HEK293T (cell line): ENCODE results near the gene CNN3.

Experiments
- CTCF ChIA-PET: fragments of 350-600 bp; formaldehyde crosslinking; extraction: SDS; loops from one replicate; lab custom pipeline; 2021; ENCODE audit warnings: antibody characterized with exemption, inconsistent platforms; lab: Yijun Ruan, JAX
- POLR2A ChIA-PET: fragments of 350-600 bp; formaldehyde crosslinking; extraction: SDS; loops from one replicate; lab custom pipeline; 2020; ENCODE audit warnings: antibody characterized with exemption, inconsistent platforms; lab: Yijun Ruan, JAX
- DNase-seq: peaks from one replicate; pipeline ENCODE4 v3.0.0; 2012; ENCODE audit warnings: mixed read lengths; ENCODE audit errors: extremely low spot score
- ARNT ChIP-seq: fragments of 450-650 bp; IDR thresholded peaks from 2 replicates; pipeline ENCODE4 v1.6.1; 2017; ENCODE audit warnings: mild to moderate bottlenecking
- BHLHE40 ChIP-seq: fragments of 450-650 bp; IDR thresholded peaks from 2 replicates; pipeline ENCODE4 v1.6.1; 2016; ENCODE audit warnings: mild to moderate bottlenecking, moderate library complexity, borderline replicate concordance
- CTBP1 ChIP-seq: fragments of 450-650 bp; IDR thresholded peaks from 2 replicates; pipeline ENCODE4 v1.6.1; 2016; ENCODE audit warnings: borderline replicate concordance
- ELF4 ChIP-seq: fragments of 450-650 bp; IDR thresholded peaks from 2 replicates; pipeline ENCODE4 v1.6.1; 2017; ENCODE audit warnings: antibody characterized with exemption
- FOXA1 ChIP-seq: fragments of 450-650 bp; IDR thresholded peaks from 2 replicates; pipeline ENCODE4 v1.6.1; 2016; ENCODE audit warnings: mild to moderate bottlenecking
- FOXK2 ChIP-seq: fragments of 450-650 bp; IDR thresholded peaks from 2 replicates; pipeline ENCODE4 v1.6.1; 2016; ENCODE audit warnings: mild to moderate bottlenecking
- FOXM1 ChIP-seq: fragments of 450-650 bp; IDR thresholded peaks from 2 replicates; pipeline ENCODE4 v1.6.1; 2017; ENCODE audit warnings: mild to moderate bottlenecking, borderline replicate concordance
- HDGF ChIP-seq: fragments of 450-650 bp; IDR thresholded peaks from 2 replicates; pipeline ENCODE4 v1.6.1; 2017; ENCODE audit warnings: antibody characterized with exemption, borderline replicate concordance
- L3MBTL2 ChIP-seq: fragments of 450-650 bp; conservative IDR thresholded peaks from 2 replicates; pipeline ENCODE4 v1.6.1; 2016; ENCODE audit warnings: mild to moderate bottlenecking
- LEF1 ChIP-seq: fragments of 450-650 bp; IDR thresholded peaks from 2 replicates; pipeline ENCODE4 v1.6.1; 2017; ENCODE audit warnings: mild to moderate bottlenecking, borderline replicate concordance
- NFRKB ChIP-seq: fragments of 450-650 bp; IDR thresholded peaks from 2 replicates; pipeline ENCODE4 v1.6.1; 2016; ENCODE audit warnings: mild to moderate bottlenecking, moderate library complexity
- SP1 ChIP-seq: fragments of 450-650 bp; IDR thresholded peaks from 2 replicates; pipeline ENCODE4 v1.6.1; 2017
- SUZ12 ChIP-seq: fragments of 450-650 bp; IDR thresholded peaks from 2 replicates; pipeline ENCODE4 v1.6.1; 2016; ENCODE audit warnings: mild to moderate bottlenecking
- TARDBP ChIP-seq: fragments of 450-650 bp; IDR thresholded peaks from 2 replicates; pipeline ENCODE4 v1.6.1; 2016
- ZNF384 ChIP-seq: fragments of 450-650 bp; IDR thresholded peaks from 2 replicates; pipeline ENCODE4 v1.6.1; 2016
- TF ChIP-seq, protein P1 (sequence below): fragments of 450-650 bp; IDR thresholded peaks from 2 replicates; pipeline ENCODE4 v1.6.1; 2016

The CNN3 gene

DNA sequence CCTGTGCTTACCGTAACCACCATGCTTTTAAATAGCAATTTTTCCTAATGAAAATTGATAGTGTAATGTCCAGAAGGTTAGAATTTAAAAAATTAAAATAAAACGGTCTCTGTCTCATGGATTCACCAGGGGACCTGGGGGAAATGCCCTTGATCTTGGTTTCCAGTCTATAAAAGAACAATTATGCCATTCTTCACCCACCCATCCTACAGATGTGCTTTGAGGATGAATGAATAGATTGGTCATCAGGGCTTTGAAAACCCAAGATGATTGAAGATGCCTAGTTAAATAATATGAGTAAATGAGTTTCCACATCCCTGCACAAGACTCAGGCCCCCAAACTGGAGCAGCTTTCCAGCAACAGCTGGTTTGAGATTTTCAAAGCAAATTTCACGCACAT is 38.7 kb downstream of the CNN3 start:
- POLR2A ChIA-PET: no interaction called here
- CTCF ChIA-PET: no interaction called here

DNA sequence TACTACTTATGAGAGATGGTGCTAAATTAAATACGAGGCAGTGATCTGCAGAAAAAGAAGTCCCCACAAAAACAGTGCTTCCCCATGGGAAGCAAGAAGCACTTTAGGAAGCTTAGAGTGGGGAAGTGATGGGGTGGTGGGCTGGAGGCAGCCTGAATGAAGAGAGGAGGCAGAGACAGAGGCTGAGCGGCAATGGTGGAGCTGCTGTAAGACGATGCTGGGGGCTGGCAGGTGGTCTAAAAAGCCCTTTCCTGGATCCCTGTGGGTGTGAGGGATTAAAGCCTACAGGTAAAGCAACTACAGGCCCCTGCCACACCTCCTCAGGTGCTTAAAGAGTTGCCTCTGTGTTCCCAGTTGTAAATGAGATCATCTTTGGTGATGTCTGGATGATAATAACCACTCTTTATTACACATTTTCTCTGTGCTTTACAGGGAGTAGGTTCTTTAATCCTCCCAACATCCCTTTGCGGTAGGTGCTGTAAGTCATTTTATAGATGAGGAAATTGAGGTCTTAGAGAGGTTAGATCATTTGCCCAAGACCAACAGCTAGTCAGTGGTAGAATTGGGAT is 39.2 kb downstream of the CNN3 start:
- TF ChIP-seq FOXA1: no peak
- no peak for TF ChIP-seq CTBP1
- TF ChIP-seq FOXK2: no peak
- no peak for TF ChIP-seq ARNT
- TF ChIP-seq ELF4: no peak
- TF ChIP-seq TARDBP: no peak
- TF ChIP-seq, protein P1, sequence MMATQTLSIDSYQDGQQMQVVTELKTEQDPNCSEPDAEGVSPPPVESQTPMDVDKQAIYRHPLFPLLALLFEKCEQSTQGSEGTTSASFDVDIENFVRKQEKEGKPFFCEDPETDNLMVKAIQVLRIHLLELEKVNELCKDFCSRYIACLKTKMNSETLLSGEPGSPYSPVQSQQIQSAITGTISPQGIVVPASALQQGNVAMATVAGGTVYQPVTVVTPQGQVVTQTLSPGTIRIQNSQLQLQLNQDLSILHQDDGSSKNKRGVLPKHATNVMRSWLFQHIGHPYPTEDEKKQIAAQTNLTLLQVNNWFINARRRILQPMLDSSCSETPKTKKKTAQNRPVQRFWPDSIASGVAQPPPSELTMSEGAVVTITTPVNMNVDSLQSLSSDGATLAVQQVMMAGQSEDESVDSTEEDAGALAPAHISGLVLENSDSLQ: no peak
- no peak for TF ChIP-seq FOXM1
- ChIA-PET CTCF (no interaction called here), POLR2A (no interaction called here)
- DNase-seq: no peak

More for the DNA sequence above, 38.7 kb downstream of the CNN3 start:
- TF ChIP-seq FOXA1 (no peak), HDGF (no peak), FOXM1 (no peak), ELF4 (no peak), SUZ12 (no peak), TARDBP (no peak), NFRKB (no peak), LEF1 (no peak), L3MBTL2 (no peak), CTBP1 (no peak), ARNT (no peak), SP1 (no peak), FOXK2 (no peak), ZNF384 (no peak), BHLHE40 (no peak)
- TF ChIP-seq, protein P1: no peak
- no peak for DNase-seq

DNA sequence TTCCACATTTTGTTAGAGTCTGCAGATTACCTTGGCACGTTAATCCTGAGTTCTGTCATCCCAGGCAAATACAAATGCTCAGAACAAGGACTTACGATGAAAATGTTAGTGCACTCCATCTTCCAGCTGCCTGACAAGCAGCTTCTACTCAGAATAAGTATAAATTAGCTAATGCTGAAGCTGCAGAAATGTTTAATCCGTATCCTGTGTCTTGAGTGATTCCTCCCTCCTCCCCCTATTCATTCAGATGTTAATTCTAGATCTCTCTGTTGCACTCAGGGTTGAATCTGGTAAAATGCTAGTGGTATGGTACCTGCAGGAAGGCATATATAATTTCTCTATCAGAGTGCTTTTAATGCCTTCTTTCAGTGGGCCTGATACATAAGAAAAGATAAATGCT is 39.8 kb downstream of the CNN3 start:
- no peak for DNase-seq
- POLR2A ChIA-PET: no interaction called here
- CTCF ChIA-PET: no interaction called here
- TF ChIP-seq TARDBP (no peak), NFRKB (no peak), SP1 (no peak), BHLHE40 (no peak), ZNF384 (no peak), ELF4 (no peak), L3MBTL2 (no peak), FOXK2 (no peak)
- TF ChIP-seq, protein P1: no peak

DNA sequence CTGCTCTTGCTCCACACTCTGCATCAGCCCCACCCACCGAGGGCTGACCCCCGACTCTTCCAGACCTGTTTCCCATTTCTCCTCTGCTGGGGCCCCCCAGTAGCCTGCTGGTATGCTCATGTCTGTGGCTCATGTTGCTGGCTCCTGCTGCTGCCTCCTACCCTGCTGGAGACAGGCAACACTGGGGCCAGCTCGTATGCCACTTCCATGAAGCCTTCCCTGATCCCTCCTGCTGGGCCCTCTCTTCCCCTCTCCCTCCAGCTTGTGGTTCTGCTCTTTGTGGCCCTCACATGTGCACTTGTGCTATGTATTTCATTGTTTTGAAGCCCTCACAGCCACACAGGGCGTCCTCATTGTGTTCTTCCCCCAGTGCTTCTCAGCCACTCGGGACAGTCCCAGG is 40.5 kb downstream of the CNN3 start:
- CTCF ChIA-PET: no interaction called here
- POLR2A ChIA-PET: no interaction called here
- no peak for DNase-seq
- TF ChIP-seq, protein P1: no peak
- TF ChIP-seq NFRKB (no peak), SUZ12 (no peak), ZNF384 (no peak), LEF1 (no peak), TARDBP (no peak), ARNT (no peak), L3MBTL2 (no peak), SP1 (no peak), ELF4 (no peak), FOXA1 (no peak)

DNA sequence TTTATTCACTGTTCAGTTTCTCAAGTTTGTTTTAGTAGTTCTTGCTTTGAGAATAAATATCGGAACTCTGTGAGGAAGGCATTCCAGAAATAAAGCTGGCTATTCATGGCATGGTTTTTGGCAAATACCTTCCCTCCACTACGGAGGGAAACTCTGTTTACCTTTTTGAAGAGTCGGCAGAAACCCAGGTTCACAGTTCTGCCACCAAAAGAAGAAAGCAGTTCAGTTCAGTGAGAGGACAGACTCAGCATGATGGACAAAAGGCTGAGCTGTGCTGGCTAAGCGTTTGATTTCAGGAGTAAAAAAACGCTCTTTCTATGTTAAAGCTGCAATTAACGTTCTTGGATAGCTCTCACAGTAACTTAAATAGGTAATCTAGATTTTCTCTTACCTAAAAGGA is 42.4 kb downstream of the CNN3 start:
- POLR2A ChIA-PET: no interaction called here
- CTCF ChIA-PET: interaction anchor here (0.6 to 0.7 kb wide), 3 partner anchors 31 to 156 kb away, joined by 3 to 4 read pairs (median 3); no protein-coding TSS in a partner anchor
- TF ChIP-seq TARDBP (no peak), FOXA1 (no peak), CTBP1 (no peak), LEF1 (no peak), SP1 (no peak), NFRKB (no peak), FOXM1 (no peak), SUZ12 (no peak)
- DNase-seq: no peak

DNA sequence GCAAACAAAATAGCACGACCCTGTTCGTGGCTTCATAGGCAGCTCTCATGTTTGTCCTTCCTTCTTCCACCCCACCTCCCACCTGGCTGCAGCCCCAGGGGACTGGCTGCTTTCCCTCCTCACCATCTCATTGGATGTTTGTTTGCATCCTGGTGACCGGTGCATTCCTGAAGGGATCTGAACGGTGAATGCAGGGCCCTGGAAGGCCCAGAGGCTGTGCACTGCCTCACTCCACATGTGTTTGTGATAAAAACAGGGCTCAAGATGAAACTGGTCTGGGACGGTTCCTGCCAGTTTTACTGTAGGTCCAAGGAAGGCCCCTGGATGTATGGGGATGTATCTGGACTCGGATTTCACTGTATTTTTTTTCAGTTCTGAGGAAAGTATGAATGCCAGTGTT is 42.8 kb downstream of the CNN3 start:
- ChIA-PET CTCF (interaction anchor here (0.6 kb wide), 1 partner anchor 31 kb away, joined by 4 read pairs; no protein-coding TSS in a partner anchor), POLR2A (no interaction called here)
- no peak for TF ChIP-seq ELF4
- TF ChIP-seq BHLHE40: no peak
- TF ChIP-seq HDGF: no peak
- no peak for DNase-seq
